CD4-positive, alpha-beta T cell (primary cell): ENCODE measurements around the gene ACCS. TPM values are rescaled to one million over a fixed set of nuclear protein-coding genes. Genes with fewer than 3 reads are reported as not detected.

Source experiments
- ATAC-seq: fragments of 200-7000 bp; cut with Tn5 transposase; one replicate; pipeline ENCODE4 v1.10.0; 2022; ENCODE audit warnings: mild to moderate bottlenecking; ENCODE audit not compliant: poor library complexity
- CTCF ChIA-PET: fragments of 350-600 bp; sonication (Branson Sonifier 250); formaldehyde crosslinking; loops from one replicate; lab custom pipeline; 2021; ENCODE audit warnings: antibody characterized with exemption, inconsistent platforms; lab: Charles Lee
- POLR2A ChIA-PET: fragments of 350-600 bp; sonication (Branson Sonifier 250); formaldehyde crosslinking; loops from one replicate; lab custom pipeline; 2021; ENCODE audit warnings: antibody characterized with exemption, inconsistent platforms; lab: Charles Lee
- DNase-seq, 14 experiments: peaks; one replicate each; pipeline ENCODE4 v3.0.0-alpha.2; 2013 to 2020; ENCODE audit warnings: mixed read lengths in 2 of 14
- H3K27ac ChIP-seq, 2 donors: one replicate each; pipeline versions ENCODE4 v1.5.1 to v1.7.0; 2013; ENCODE audit warnings: low read length in 2 of 2, low read depth in 1 of 2, mild to moderate bottlenecking in 1 of 2
- H3K27me3 ChIP-seq, 2 experiments: 1 replicate in 1 of 2; 2 replicates in 1 of 2; pipeline versions ENCODE4 v1.6.1 to v1.7.0; 2013; ENCODE audit warnings: low read length in 2 of 2, control low read depth in 1 of 2, mild to moderate bottlenecking in 1 of 2, moderate library complexity in 1 of 2; ENCODE audit not compliant: insufficient read depth in 2 of 2, control insufficient read depth in 1 of 2
- H3K36me3 ChIP-seq: one replicate; pipeline ENCODE4 v1.6.1; 2013; ENCODE audit warnings: low read length, control low read depth; ENCODE audit not compliant: insufficient read depth
- H3K4me1 ChIP-seq: one replicate; pipeline ENCODE4 v1.6.1; 2013; ENCODE audit warnings: low read length, control low read depth; ENCODE audit not compliant: insufficient read depth
- H3K4me3 ChIP-seq: one replicate; pipeline ENCODE4 v1.5.1; 2013; ENCODE audit warnings: mild to moderate bottlenecking, low read length, moderate library complexity
- H3K9me3 ChIP-seq, 2 experiments: 1 replicate in 1 of 2; 2 replicates in 1 of 2; pipeline versions ENCODE4 v1.6.1 to v1.7.0; 2013; ENCODE audit warnings: low read length in 2 of 2, mild to moderate bottlenecking in 2 of 2, control low read depth in 1 of 2, moderate library complexity in 1 of 2; ENCODE audit not compliant: control insufficient read depth in 1 of 2, insufficient read depth in 1 of 2
- H3K27ac Mint-ChIP-seq: one replicate; pipeline ENCODE4 v1.8.0; 2020; ENCODE audit warnings: mixed read lengths
- H3K27me3 Mint-ChIP-seq: one replicate; pipeline ENCODE4 v1.8.0; 2021; ENCODE audit warnings: mixed read lengths
- H3K36me3 Mint-ChIP-seq: one replicate; pipeline ENCODE4 v1.8.0; 2021; ENCODE audit warnings: low read depth, mixed read lengths
- H3K4me1 Mint-ChIP-seq: one replicate; pipeline ENCODE4 v1.8.0; 2021; ENCODE audit warnings: low read depth, mixed read lengths
- H3K4me3 Mint-ChIP-seq: one replicate; pipeline ENCODE4 v1.8.0; 2020; ENCODE audit warnings: mild to moderate bottlenecking, mixed read lengths
- H3K9me3 Mint-ChIP-seq: one replicate; pipeline ENCODE4 v1.8.0; 2020; ENCODE audit warnings: mixed read lengths
- intact Hi-C, 2 experiments: fragments of 100-400 bp; cut with DNase I in 1 of 2; cut with micrococcal nuclease in 1 of 2; formaldehyde crosslinking; loops; one replicate each; pipeline versions ENCODE4 v1.15.1 to v1.9.0; 2023 to 2025; cut with DNase I, micrococcal nuclease
- total RNA-seq, 174 experiments: library from RNA in 2 of 174; stranded (reverse) in 2 of 174; gene quantifications; one replicate each; pipeline ENCODE4 v1.2.3 and lab custom pipeline; 2021 to 2026
- TF ChIP-seq, protein P1 (sequence below): fragments of 200-600 bp; IDR thresholded peaks from one replicate; pipeline ENCODE4 v1.8.0; 2022; ENCODE audit warnings: antibody characterized with exemption, mild to moderate bottlenecking

Gene ACCS
- total RNA-seq, 2 experiments from 2014 or later = 17.7 to 18.7 TPM

DNA sequence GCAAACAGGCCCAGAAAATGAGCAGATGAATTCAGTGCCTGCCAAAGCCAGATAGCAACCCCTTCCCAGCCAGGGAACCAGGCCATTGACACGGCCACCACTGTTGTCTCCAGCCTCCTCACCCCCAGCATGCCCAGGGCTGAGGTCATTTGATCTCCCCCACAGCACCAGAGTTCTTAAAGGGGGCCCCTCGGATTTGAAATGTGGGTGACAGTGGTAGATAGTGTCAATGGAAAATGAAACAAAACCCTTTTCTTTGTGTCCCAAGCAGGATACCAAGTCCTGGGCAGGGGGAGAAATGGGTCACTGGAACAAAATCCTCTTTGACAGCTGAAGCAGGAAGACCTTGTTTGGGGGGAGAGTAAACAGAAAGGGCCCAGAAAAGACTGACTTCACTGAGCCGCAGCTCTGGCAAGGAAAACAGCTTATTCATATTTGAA, 32.6 kb upstream of the ACCS start:
- TF ChIP-seq, protein P1, sequence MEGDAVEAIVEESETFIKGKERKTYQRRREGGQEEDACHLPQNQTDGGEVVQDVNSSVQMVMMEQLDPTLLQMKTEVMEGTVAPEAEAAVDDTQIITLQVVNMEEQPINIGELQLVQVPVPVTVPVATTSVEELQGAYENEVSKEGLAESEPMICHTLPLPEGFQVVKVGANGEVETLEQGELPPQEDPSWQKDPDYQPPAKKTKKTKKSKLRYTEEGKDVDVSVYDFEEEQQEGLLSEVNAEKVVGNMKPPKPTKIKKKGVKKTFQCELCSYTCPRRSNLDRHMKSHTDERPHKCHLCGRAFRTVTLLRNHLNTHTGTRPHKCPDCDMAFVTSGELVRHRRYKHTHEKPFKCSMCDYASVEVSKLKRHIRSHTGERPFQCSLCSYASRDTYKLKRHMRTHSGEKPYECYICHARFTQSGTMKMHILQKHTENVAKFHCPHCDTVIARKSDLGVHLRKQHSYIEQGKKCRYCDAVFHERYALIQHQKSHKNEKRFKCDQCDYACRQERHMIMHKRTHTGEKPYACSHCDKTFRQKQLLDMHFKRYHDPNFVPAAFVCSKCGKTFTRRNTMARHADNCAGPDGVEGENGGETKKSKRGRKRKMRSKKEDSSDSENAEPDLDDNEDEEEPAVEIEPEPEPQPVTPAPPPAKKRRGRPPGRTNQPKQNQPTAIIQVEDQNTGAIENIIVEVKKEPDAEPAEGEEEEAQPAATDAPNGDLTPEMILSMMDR = no peak
- Histone ChIP-seq H3K4me1 (no peaks in the 10 kb centered on the region), H3K9me3 (no peaks in the 10 kb centered on the region), H3K27me3 (peaks cover 13 to 15% of the 10 kb centered on the region in 2 experiments), H3K27ac (no peak overlapping the region), H3K4me3 (no peak overlapping the region), H3K36me3 (no peaks in the 10 kb centered on the region)
- H3K36me3 Mint-ChIP-seq = no peaks in the 10 kb centered on the region
- no peak overlapping the region for H3K27ac Mint-ChIP-seq
- no peaks in the 10 kb centered on the region for H3K4me1 Mint-ChIP-seq
- DNase-seq (no peak), ATAC-seq (no peak)
- CTCF ChIA-PET = no interaction called here
- no peaks in the 10 kb centered on the region for H3K9me3 Mint-ChIP-seq
- POLR2A ChIA-PET = no interaction called here
- no peak overlapping the region for H3K4me3 Mint-ChIP-seq
- intact Hi-C loops = no loop called here
- H3K27me3 Mint-ChIP-seq = peaks cover 38% of the 10 kb centered on the region

DNA sequence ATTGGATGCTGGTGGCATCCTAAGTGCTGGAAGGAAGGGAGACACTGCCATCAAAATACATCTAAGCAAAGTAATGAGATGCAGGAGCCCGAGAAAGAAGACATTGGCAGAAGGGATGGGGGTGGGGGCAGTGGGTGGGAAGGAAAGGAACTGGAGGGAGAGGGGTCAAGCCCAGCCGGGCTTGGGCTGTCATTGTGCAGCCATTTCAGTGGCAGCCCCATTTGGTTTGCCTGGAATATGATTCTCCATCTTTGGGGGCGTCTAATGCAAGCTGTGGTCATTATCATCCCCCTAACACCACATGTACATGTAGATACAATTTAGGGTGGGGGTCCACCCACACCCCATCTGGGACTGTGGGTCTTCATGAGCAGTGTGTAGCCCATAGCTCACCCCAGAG, 32.2 kb upstream of the ACCS start:
- DNase-seq (no peak), ATAC-seq (no peak)
- CTCF ChIA-PET = no interaction called here
- Histone ChIP-seq H3K27ac (no peak overlapping the region), H3K4me1 (no peaks in the 10 kb centered on the region), H3K9me3 (no peaks in the 10 kb centered on the region), H3K36me3 (no peaks in the 10 kb centered on the region), H3K4me3 (no peak overlapping the region), H3K27me3 (peaks cover 13 to 15% of the 10 kb centered on the region in 2 experiments)
- Mint-ChIP-seq H3K4me1 (no peaks in the 10 kb centered on the region), H3K27me3 (peaks cover 36% of the 10 kb centered on the region), H3K4me3 (no peak overlapping the region), H3K36me3 (no peaks in the 10 kb centered on the region), H3K27ac (no peak overlapping the region), H3K9me3 (no peaks in the 10 kb centered on the region)
- POLR2A ChIA-PET = no interaction called here
- intact Hi-C loops = no loop called here
- TF ChIP-seq, protein P1 = no peak

DNA sequence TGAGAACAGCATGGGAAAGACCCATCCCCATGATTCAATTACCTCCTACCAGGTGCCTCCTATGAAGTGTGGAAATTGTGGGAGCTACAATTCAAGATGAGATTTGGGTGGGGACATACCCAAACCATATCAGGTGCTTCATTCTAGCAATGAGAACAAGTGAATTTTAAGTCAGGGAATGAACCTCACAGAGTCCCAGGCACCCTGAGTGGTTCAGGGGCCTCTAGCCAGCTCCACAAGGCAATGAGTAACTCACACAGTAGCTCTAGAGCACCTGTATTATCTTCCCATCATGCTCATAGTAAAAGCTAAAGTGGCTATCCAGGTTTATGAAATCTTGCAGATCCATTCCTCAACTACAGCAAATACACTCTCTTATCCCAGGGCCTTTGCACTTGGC, 31.4 kb upstream of the ACCS start:
- Mint-ChIP-seq H3K4me3 (no peak overlapping the region), H3K9me3 (no peaks in the 10 kb centered on the region), H3K36me3 (no peaks in the 10 kb centered on the region), H3K27ac (no peak overlapping the region), H3K4me1 (no peaks in the 10 kb centered on the region), H3K27me3 (peaks cover 29% of the 10 kb centered on the region)
- Histone ChIP-seq H3K27me3 (peaks cover 10 to 13% of the 10 kb centered on the region in 2 experiments), H3K4me1 (no peaks in the 10 kb centered on the region), H3K27ac (no peak overlapping the region), H3K4me3 (no peak overlapping the region), H3K36me3 (no peaks in the 10 kb centered on the region), H3K9me3 (no peaks in the 10 kb centered on the region)
- ChIA-PET CTCF (no interaction called here), POLR2A (no interaction called here)
- intact Hi-C loops = no loop called here
- ATAC-seq (no peak), DNase-seq (no peak)
- TF ChIP-seq, protein P1 = no peak
